Measurements from ENCODE around the gene PIN1.

DNA sequence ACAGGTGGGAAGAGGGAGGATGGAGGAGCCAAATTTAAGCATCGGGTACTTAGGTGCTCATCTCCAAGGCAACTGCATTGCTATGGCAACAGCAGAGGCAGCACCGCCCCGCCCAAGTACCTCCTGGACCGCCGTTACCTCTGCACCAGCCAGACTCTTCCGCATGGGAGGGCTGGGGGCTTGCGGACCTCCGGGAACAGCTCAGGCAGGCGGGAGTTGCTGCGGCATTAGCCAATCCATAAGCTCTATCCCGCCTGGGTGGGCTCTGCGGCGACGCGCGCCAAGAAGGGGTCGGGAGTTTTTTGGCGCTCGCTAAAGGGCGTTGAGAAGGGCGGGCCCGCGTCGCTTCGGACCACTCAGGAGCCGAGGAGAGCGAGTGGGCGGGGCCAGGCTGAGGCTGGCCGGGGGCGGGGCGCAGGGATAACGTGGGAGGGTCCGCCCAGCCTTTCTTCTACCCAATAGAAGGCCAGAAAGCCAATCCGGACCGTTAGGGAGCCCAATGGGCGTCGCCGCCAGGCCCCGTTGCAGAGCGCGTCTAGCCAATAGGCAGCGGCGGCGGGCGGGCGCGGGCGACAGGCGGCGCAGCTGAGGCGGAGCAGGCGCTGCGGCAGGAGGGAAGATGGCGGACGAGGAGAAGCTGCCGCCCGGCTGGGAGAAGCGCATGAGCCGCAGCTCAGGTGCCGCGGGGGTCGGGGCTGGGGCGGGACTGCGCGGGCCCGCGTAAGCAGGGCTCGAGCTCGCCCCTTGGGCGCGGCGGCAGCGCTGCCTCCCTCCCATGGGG lies at the start of gene PIN1:
- TF ChIP-seq, protein P1, sequence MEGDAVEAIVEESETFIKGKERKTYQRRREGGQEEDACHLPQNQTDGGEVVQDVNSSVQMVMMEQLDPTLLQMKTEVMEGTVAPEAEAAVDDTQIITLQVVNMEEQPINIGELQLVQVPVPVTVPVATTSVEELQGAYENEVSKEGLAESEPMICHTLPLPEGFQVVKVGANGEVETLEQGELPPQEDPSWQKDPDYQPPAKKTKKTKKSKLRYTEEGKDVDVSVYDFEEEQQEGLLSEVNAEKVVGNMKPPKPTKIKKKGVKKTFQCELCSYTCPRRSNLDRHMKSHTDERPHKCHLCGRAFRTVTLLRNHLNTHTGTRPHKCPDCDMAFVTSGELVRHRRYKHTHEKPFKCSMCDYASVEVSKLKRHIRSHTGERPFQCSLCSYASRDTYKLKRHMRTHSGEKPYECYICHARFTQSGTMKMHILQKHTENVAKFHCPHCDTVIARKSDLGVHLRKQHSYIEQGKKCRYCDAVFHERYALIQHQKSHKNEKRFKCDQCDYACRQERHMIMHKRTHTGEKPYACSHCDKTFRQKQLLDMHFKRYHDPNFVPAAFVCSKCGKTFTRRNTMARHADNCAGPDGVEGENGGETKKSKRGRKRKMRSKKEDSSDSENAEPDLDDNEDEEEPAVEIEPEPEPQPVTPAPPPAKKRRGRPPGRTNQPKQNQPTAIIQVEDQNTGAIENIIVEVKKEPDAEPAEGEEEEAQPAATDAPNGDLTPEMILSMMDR (IDR thresholded peaks at IDR 0.05): peak; percentile 69 to 85 (median 74)
- TF ChIP-seq POLR2A (IDR thresholded peaks at IDR 0.05): no peak
